Vagina (tissue), 2 donors: ENCODE data around the gene ERBIN.

ENCODE experiments used
- POLR2A ChIP-seq, 2 donors: fragments of 450-650 bp; IDR thresholded peaks; one replicate each; pipeline ENCODE4 v1.6.1; 2017; ENCODE audit warnings: antibody characterized with exemption in 2 of 2, mild to moderate bottlenecking in 2 of 2, moderate library complexity in 2 of 2
- TF ChIP-seq, protein P1 (sequence below), 3 experiments: fragments of 450-650 bp in 2 of 3; fragments of 200-600 bp in 1 of 3; sonication (generic) in 1 of 3; IDR thresholded peaks; one replicate each; pipeline ENCODE4 v1.5.1; 2017 to 2019; ENCODE audit warnings: antibody characterized with exemption in 3 of 3, mild to moderate bottlenecking in 2 of 3, moderate library complexity in 2 of 3

GRCh38 chr5:65924366-65925043 lies 1.9 kb upstream of the ERBIN start:
- TF ChIP-seq, protein P1, sequence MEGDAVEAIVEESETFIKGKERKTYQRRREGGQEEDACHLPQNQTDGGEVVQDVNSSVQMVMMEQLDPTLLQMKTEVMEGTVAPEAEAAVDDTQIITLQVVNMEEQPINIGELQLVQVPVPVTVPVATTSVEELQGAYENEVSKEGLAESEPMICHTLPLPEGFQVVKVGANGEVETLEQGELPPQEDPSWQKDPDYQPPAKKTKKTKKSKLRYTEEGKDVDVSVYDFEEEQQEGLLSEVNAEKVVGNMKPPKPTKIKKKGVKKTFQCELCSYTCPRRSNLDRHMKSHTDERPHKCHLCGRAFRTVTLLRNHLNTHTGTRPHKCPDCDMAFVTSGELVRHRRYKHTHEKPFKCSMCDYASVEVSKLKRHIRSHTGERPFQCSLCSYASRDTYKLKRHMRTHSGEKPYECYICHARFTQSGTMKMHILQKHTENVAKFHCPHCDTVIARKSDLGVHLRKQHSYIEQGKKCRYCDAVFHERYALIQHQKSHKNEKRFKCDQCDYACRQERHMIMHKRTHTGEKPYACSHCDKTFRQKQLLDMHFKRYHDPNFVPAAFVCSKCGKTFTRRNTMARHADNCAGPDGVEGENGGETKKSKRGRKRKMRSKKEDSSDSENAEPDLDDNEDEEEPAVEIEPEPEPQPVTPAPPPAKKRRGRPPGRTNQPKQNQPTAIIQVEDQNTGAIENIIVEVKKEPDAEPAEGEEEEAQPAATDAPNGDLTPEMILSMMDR (IDR thresholded peaks at IDR 0.05) = no peak
- no peak for TF ChIP-seq POLR2A (IDR thresholded peaks at IDR 0.05)
